IPS-15b (cell line): ENCODE results near the gene OGG1.

Experiments
- H3K27me3 ChIP-seq: one replicate; pipeline ENCODE4 v1.6.1; 2013; ENCODE audit warnings: low read length; ENCODE audit not compliant: control insufficient read depth, insufficient read depth
- H3K36me3 ChIP-seq: one replicate; pipeline ENCODE4 v1.6.1; 2013; ENCODE audit warnings: low read length; ENCODE audit not compliant: control insufficient read depth, insufficient read depth
- H3K4me1 ChIP-seq: one replicate; pipeline ENCODE4 v1.6.1; 2013; ENCODE audit warnings: mild to moderate bottlenecking, low read length; ENCODE audit not compliant: control insufficient read depth, insufficient read depth
- H3K4me3 ChIP-seq: one replicate; pipeline ENCODE4 v1.5.1; 2013; ENCODE audit warnings: low read depth, low read length
- H3K9ac ChIP-seq: one replicate; pipeline ENCODE4 v1.6.1; 2013; ENCODE audit warnings: low read depth, mild to moderate bottlenecking, low read length
- H3K9me3 ChIP-seq: one replicate; pipeline ENCODE4 v1.6.1; 2013; ENCODE audit warnings: mild to moderate bottlenecking, low read length; ENCODE audit not compliant: control insufficient read depth, insufficient read depth

The OGG1 gene

GRCh38 chr3:9781551-9781950 is 31.8 kb downstream of the OGG1 start:
- Histone ChIP-seq H3K36me3 (peaks cover 14% of the 10 kb centered on the region), H3K4me3 (no peak overlapping the region), H3K4me1 (no peaks in the 10 kb centered on the region), H3K27me3 (no peaks in the 10 kb centered on the region), H3K9me3 (no peaks in the 10 kb centered on the region), H3K9ac (no peak overlapping the region)

DNA sequence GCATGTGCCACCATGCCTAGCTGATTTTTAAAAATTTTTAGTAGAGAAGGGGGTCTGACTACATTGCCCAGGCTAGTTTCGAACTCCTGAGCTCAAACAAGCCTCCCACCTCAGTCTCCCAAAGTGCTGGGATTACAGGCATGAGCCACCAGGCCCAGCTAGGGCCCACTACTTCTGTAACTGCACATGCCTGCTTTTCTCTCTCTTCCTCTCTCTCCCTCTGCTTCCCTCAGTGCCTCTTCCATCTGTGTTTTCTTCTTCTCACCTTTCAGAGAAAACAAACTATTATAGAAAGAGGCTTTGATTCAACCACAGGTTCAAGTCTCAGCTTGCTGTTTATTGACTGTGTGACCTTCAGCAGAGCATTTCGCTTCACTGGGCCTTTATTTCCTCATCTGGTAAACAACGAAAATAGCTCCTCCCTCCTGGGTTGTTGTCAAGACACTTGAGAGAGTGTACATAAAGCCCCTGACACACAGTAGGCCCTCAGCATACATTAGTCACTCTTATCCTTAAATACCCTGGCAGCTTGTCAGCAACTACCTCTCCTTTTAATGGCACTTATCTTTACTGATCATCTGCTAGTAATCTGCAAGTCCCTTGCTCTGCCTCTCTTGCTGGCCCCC is 32.3 kb downstream of the OGG1 start:
- Histone ChIP-seq H3K9ac (no peak overlapping the region), H3K4me1 (no peaks in the 10 kb centered on the region), H3K9me3 (no peaks in the 10 kb centered on the region), H3K36me3 (peaks cover 16% of the 10 kb centered on the region), H3K27me3 (no peaks in the 10 kb centered on the region), H3K4me3 (no peak overlapping the region)

GRCh38 chr3:9782770-9783169 is 33.0 kb downstream of the OGG1 start:
- Histone ChIP-seq H3K9ac (no peak overlapping the region), H3K27me3 (no peaks in the 10 kb centered on the region), H3K36me3 (peaks cover 19% of the 10 kb centered on the region), H3K4me1 (no peaks in the 10 kb centered on the region), H3K4me3 (no peak overlapping the region), H3K9me3 (no peaks in the 10 kb centered on the region)

- Histone ChIP-seq H3K9me3 (no peaks in the 10 kb centered on the region), H3K27me3 (no peaks in the 10 kb centered on the region), H3K4me3 (no peak overlapping the region), H3K4me1 (no peaks in the 10 kb centered on the region), H3K9ac (no peak overlapping the region), H3K36me3 (peaks cover 19% of the 10 kb centered on the region)
Measured at GRCh38 chr3:9783954-9784353, 34.2 kb downstream of the OGG1 start.

DNA sequence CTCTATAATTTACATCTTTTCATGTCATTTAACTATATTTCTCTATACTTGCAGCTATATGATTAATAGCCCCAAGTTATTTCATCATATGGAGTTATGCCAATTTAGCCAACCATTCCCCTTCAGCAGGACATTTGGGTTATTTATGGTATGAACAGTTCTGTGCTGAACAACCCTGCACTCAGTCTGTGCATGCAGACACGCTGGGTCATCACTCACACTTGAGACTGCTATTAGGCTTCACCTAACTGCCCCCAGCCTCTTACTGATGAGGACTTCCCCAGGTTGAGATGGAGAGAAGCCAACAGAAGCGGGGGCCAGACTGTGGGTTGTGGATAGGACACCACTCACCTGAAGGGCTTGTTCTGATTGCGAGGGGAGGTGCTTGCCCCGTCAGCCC is 35.2 kb downstream of the OGG1 start:
- Histone ChIP-seq H3K27me3 (no peaks in the 10 kb centered on the region), H3K36me3 (peaks cover 26% of the 10 kb centered on the region), H3K9me3 (no peaks in the 10 kb centered on the region), H3K9ac (no peak overlapping the region), H3K4me1 (no peaks in the 10 kb centered on the region), H3K4me3 (no peak overlapping the region)

- Histone ChIP-seq H3K27me3 (no peaks in the 10 kb centered on the region), H3K4me3 (no peak overlapping the region), H3K9ac (no peak overlapping the region), H3K9me3 (no peaks in the 10 kb centered on the region), H3K4me1 (no peaks in the 10 kb centered on the region), H3K36me3 (peaks cover 28% of the 10 kb centered on the region)
Measured at GRCh38 chr3:9785602-9786001, 35.9 kb downstream of the OGG1 start.

GRCh38 chr3:9786209-9786739 is 36.5 kb downstream of the OGG1 start:
- H3K36me3 ChIP-seq = peaks cover 27% of the 10 kb centered on the region

GRCh38 chr3:9786825-9787669 is 37.3 kb downstream of the OGG1 start:
- Histone ChIP-seq H3K9me3 (no peaks in the 10 kb centered on the region), H3K4me1 (no peaks in the 10 kb centered on the region), H3K9ac (no peak overlapping the region), H3K36me3 (peaks cover 27% of the 10 kb centered on the region), H3K4me3 (no peak overlapping the region), H3K27me3 (no peaks in the 10 kb centered on the region)

More at GRCh38 chr3:9786209-9786739, 36.5 kb downstream of the OGG1 start:
- Histone ChIP-seq H3K4me3 (no peak overlapping the region), H3K27me3 (no peaks in the 10 kb centered on the region), H3K9ac (no peak overlapping the region), H3K9me3 (no peaks in the 10 kb centered on the region), H3K4me1 (no peaks in the 10 kb centered on the region)

- Histone ChIP-seq H3K9me3 (no peaks in the 10 kb centered on the region), H3K36me3 (peaks cover 27% of the 10 kb centered on the region), H3K27me3 (no peaks in the 10 kb centered on the region), H3K4me3 (no peak overlapping the region), H3K4me1 (no peaks in the 10 kb centered on the region), H3K9ac (no peak overlapping the region)
Measured at GRCh38 chr3:9787714-9788113, 38.0 kb downstream of the OGG1 start.

DNA sequence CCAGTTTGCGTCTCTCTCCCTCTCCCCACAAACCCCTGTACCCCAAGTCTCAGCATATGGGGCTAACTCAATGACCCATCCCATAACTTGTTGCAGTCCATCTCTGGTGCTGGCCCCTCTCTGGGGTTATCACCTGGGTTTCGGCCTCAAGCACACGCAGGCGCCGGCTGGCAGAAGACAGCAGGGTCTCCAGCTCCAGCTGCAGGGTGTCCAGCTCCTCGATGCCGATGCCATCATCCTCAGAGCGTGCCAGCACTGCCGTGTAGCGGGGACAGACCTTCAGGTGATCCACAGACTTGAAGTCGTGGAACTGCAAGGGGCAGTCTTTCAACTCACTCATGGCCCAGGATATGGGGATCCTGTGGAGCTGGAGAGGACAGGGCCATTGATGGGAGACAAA is 41.4 kb downstream of the OGG1 start:
- Histone ChIP-seq H3K9me3 (no peaks in the 10 kb centered on the region), H3K9ac (no peak overlapping the region), H3K4me1 (no peaks in the 10 kb centered on the region), H3K27me3 (no peaks in the 10 kb centered on the region), H3K4me3 (no peak overlapping the region), H3K36me3 (peaks cover 20% of the 10 kb centered on the region)

DNA sequence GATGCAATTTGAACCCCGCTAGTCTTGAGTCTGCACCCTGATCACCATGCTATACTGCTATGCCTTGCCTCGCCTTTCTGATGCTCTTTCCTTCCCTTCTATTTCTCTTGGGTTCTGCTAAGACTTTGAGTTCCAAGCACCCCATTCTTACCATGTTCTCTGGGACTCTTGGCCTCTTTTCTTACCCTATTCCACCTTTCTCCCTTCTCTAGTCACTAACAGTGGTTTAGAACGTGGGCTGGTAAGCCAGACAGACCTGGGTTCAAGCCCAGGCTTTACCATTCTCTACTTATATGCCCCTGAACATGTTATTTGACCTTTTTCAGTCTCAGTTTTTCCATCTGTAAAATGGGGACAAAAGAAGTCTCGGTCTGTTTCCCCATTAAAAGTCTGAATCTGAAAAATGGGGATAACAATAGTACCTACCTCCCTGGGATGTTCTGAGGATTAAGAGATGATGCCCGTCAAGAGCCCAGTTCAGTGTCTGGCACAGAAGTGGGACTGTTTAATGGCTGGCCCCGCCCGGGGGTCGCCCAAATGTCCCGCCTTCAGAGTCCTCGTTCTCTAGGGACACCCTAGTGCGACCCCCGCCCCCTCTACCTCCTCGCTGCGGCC is 42.1 kb downstream of the OGG1 start:
- peak overlapping the region; percentile 99 for H3K4me3 ChIP-seq
- peaks cover 20% of the 10 kb centered on the region for H3K36me3 ChIP-seq
- no peaks in the 10 kb centered on the region for H3K4me1 ChIP-seq

More for the DNA sequence above, 42.1 kb downstream of the OGG1 start:
- H3K27me3 ChIP-seq = no peaks in the 10 kb centered on the region
- no peaks in the 10 kb centered on the region for H3K9me3 ChIP-seq
- H3K9ac ChIP-seq = peak overlapping the region; percentile 100
